Endothelial cell of umbilical vein (primary cell): Measurements from ENCODE around the gene BIRC3.
"Not testable (repeated sequence)": the region's sequence is repeated elsewhere in the genome, so short reads cannot be mapped to it uniquely, and the experiment has no call there.

Source experiments
- CTCF ChIP-seq, 2 donors: IDR thresholded peaks; 1 replicate in 1 of 2; 2 replicates in 1 of 2; pipeline ENCODE4 v1.5.1; 2011; ENCODE audit warnings: low read length in 2 of 2, mild to moderate bottlenecking in 2 of 2, moderate library complexity in 2 of 2, control low read depth in 1 of 2, inconsistent platforms in 1 of 2, low read depth in 1 of 2; ENCODE audit not compliant: insufficient read depth in 1 of 2; ENCODE audit errors: extremely low read depth in 1 of 2
- MYC ChIP-seq: IDR thresholded peaks from one replicate; pipeline ENCODE4 v1.6.1; 2011; ENCODE audit warnings: mild to moderate bottlenecking, low read depth, low read length

GRCh38 chr11:102296757-102297156 is 20.5 kb upstream of the BIRC3 start:
- TF ChIP-seq MYC; CTCF (IDR thresholded peaks at IDR 0.05; ENCODE audit: extremely low read depth in 1 of 2, insufficient read depth in 1 of 2, low read depth in 1 of 2, low read length in 2 of 2): not testable (repeated sequence)
